Superior temporal gyrus (tissue), 1 donor: ENCODE data around the gene PPIL4.

ENCODE experiments used
- DNase-seq: peaks from one replicate; pipeline ENCODE4 v3.0.0-alpha.2; 2016; ENCODE audit errors: extremely low spot score

PPIL4 gene

DNA sequence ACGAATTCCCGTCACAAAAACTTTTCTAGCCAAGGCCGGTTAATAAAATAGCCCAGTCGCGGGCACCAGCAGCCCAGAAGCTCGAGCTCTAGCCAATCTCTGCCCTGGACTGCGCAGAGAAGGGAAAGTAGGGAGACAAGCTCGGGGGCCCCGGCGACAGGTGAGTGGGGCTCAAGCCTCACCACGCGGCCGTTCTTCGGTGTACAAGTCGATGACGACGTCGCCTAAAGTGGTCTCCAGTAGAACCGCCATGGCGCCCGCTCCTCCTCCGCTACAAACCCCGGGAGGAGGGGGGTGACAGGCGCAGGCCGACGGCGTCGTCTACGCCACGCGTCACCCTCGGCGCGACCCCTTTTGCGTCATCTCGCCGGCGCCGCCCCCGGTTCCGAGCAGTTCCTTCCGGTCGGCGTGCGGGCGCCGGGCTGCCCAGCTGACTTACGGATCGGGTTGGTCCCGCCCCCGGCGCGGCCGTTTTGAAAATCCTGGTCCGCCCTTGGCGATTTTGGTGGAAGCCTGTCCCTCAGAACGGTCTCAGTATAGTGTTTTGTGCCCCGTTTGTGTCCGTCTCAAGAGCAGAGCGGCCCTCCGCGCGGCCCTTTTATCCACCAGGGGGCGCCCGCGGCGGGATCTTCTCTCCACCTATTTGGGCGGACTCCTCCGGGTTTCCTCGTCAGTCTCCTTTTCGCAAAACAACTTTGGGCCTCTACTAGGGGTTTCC lies at the start of gene PPIL4:
PPIL4 (minus strand) TSS at position 290 of the 718 bp plus-strand sequence; CDS start at position 252, 38 bp downstream.
- DNase-seq: peak; percentile 95

DNA sequence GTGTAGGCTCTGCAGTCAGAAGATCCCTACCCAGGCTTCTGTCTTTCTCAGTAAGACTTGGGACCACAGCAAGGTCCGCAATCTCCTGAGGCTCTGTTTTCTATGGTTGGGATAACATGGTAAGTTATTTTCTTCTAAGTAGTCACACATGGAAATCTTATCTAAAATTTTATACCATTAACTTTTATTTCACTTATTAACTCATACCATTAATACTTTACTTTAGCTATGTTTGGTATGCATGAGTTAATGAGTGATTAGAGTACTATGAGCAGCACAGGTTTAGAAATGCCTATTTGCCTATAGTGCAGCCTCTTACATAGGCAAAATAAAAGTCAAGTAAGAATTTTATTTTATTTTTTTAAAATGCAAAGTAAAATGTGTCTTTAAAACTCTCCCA lies 47.6 kb upstream of the PPIL4 start:
- DNase-seq: no peak

GRCh38 chr6:149592983-149593382 lies 47.1 kb upstream of the PPIL4 start:
- no peak for DNase-seq

DNA sequence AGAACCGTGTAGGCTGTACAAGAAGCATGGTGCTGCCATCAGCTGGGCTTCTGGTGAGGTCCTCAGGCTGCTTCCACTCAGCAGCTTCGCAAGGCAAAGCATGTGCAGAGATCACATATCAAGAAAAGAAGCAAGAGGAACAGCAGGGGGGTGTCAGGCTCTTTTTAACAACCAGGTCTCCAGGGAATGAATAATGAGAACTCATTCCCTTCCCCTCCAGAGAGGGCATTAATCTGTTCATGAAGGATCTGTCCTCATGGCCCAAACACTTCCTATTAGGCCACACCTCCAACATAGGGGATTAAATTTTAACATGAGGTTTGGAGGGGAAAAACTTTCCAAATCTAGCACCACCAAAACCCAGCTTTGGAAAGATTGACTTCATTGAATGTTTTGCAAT lies 40.3 kb upstream of the PPIL4 start:
- DNase-seq: no peak

DNA sequence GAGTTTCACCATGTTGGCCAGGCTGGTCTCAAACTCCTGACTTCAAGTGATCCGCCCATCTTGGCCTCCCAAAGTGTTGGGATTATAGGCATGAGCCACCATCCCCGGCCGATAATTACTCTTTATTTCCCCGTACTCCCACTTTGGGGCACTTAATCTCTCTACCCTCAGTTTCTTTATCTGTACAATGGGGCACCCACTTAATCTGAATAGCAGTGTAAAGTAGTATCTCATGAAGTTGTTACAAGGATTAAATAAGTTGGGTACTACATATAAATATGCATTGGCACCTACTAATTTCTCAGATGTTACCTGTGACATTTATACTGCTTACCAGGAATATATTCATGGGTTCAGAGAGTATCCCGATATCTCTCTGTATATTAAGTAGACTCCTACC lies 35.5 kb upstream of the PPIL4 start:
- DNase-seq: no peak

DNA sequence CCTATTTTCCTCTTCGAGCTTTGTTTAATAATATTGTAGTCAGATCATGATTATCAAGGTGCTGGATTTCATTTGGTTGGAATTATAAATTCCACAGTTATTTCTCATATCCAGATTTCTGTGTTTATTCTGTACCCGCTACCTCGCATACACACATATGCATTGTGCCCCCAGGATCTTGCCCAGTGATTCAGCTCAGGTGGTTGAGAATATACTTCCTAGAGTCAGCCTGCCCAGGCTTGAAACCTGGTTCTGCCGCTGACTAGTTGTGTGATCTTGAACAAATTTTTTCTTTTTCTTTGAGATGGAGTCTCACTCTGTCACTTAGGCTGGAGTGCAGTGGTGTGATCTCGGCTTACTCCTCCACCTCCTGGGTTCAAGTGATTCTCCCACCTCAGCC lies 35.0 kb upstream of the PPIL4 start:
- DNase-seq: no peak

GRCh38 chr6:149567945-149568585 lies 22.2 kb upstream of the PPIL4 start:
- no peak for DNase-seq

GRCh38 chr6:149567194-149567586 lies 21.3 kb upstream of the PPIL4 start:
- no peak for DNase-seq

DNA sequence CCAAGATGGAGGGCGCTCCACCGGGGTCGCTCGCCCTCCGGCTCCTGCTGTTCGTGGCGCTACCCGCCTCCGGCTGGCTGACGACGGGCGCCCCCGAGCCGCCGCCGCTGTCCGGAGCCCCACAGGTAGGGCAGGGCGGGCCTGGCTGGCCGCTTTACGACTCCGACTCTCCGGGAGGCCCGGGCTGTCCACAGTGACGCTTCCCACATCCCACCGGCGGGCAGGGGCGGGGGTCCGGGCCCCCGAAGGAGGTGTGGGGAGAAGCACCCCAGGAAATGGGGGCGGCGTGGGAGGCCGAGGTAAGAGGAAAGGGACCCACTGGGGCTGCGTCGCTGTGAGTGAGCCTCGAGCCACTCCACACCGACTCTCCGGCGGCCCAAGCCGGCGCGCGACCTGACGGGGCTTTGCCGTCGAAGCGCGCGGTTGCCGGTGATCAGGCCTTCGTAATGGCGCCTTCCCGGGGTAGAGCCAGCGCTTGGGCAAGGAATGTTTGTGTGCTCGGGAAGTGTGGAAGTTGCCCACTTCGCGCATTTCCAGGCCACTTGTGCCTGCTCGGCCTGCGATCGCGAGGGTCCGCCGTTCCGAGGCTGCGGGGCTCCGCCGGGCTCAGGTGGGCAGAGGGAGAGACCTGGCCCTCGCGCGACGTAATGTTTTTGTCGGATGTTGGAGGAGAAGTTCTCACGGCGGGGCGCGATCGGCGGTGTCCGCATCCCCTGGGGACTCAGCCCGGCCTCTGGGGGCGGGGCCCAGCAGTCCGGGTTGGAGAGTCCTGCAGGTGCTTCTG lies 20.8 kb upstream of the PPIL4 start:
- DNase-seq: no peak

GRCh38 chr6:149565527-149566409 lies 19.9 kb upstream of the PPIL4 start, which contains the start of gene GINM1:
TSS of gene GINM1 (plus strand) at chr6:149566375. CDS start at chr6:149566415, 40 bp downstream.
- peak; percentile 97 for DNase-seq

DNA sequence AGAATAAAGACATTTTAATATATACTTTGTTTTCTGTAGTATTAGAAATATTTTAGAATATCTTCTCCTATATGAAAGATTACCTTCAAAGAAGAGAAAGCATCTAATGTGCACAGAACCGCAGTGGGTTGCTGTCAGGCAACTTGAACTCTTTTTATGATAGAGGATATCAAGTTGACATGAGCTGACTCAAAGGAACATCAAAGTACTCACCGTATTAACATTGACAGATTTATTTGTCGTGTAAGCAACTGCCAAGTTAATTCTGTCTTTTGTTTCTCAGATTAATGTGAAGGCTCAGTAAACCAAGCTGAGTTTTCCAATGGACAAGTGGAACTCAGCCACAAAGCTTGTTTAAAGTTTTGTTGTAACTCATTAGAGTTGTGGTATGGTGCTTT lies 18.1 kb upstream of the PPIL4 start:
- no peak for DNase-seq

- DNase-seq: no peak
Measured at GRCh38 chr6:149563203-149563927, 17.5 kb upstream of the PPIL4 start.

GRCh38 chr6:149560736-149561135 lies 14.9 kb upstream of the PPIL4 start:
- no peak for DNase-seq

DNA sequence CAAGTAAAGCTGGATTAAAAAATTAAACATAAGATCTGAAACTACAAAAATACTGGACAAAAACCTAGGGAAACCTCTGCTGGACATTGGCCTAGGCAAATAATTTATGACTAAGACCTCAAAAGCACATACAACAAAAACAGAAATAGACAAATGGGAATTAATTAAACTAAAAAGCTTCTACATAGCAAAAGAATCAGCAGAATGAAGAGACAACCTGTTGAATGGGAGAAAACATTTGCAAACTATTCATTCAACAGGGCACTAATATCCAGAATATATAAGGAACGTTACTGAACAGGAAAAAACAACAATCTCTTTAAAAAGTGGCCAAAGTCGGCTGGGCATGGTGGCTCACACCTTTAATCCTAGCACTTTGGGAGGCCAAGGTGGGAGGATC lies 13.5 kb upstream of the PPIL4 start:
- no peak for DNase-seq

DNA sequence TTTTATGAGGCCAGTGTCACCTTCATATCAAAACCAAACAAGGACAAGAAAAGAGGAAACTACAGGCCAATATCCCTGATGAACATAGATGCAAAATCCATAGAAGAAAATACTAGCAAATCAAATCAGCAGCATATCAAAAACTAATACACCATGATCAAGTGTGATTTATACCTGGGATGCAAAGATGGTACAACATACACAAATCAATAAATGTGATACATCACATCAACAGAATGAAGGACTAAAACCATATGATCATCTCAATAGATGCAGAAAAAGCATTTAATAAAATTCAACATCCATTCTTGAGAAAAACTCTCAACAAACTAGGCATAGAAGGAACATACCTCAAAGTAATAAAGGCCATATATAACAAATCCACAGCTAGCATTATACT lies 12.2 kb upstream of the PPIL4 start:
- DNase-seq: no peak

- no peak for DNase-seq
Measured at GRCh38 chr6:149551920-149552319, 6.1 kb upstream of the PPIL4 start.

DNA sequence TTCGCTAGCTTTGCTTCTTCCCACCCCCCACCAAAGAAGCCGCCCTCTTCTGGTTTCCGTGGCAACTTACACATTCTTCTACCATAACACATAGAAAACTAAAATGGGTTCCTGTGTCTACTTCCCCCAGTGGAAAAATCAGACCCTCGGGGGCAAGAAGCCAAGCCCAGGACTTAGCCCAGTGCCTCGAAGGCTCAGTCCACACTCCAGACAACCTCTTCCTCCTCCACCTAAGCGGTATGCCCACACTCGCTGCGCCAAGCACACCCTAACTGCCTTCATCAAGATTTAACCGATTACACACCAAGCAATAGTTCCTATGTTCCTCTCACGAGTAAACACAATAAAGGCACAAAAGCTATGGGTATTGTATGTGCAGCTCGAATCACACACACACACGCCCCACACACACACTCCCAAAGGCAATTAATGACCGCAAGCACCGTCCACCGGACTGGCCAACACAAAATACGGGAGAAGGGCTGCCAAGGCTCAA lies 537 bp downstream of the PPIL4 start:
- peak; percentile 47 for DNase-seq

- DNase-seq: no peak
Measured at GRCh38 chr6:149544646-149545257, 1.1 kb downstream of the PPIL4 start.

DNA sequence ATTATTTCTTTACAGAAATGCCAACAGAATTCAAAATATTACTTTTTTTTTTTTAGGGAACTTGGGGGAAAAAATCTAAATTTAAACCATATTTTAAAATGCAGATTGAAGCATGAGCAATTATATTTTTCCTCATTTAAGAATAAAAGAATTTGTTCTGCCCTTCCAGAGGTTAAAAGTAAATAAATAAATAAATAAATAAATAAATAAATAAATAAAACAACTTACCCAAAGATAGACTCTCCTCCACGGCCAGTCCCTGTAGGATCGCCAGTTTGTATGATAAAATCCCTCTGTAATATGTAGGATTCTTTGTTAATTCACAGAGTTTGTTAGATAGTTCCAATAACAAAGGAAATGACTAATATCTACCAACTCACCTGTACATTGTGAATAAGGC lies 4.7 kb downstream of the PPIL4 start:
- no peak for DNase-seq

- DNase-seq: no peak
Measured at GRCh38 chr6:149534742-149535141, 11.1 kb downstream of the PPIL4 start.
